OCI-LY7 (cell line): ENCODE measurements around the gene KDM5C. TPM values are rescaled to one million over a fixed set of nuclear protein-coding genes. Genes with fewer than 3 reads are reported as not detected.
"Not testable (repeated sequence)": the region's sequence is repeated elsewhere in the genome, so short reads cannot be mapped to it uniquely, and the experiment has no call there.

Experiments used
- BruUV-seq: library from RNA; stranded (reverse); fragments of 400-500 nt; replicated peaks from 2 replicates; lab custom pipeline; 2021; lab: Mats Ljungman, UMichigan
- CTCF ChIA-PET: fragments of 300-600 bp; sonication (Branson Sonifier 250); formaldehyde crosslinking; loops from one replicate; lab custom pipeline; 2022; ENCODE audit warnings: antibody characterized with exemption; ENCODE audit not compliant: unreplicated experiment; lab: Charles Lee
- POLR2A ChIA-PET: fragments of 300-600 bp; sonication (Branson Sonifier 250); formaldehyde crosslinking; loops from one replicate; lab custom pipeline; 2022; ENCODE audit warnings: antibody characterized with exemption; lab: Charles Lee
- DNase-seq: peaks from one replicate; pipeline ENCODE4 v3.0.0-alpha.2; 2015; ENCODE audit warnings: low spot score
- H2AFZ ChIP-seq: fragments of 200-600 bp; sonication (generic), shearing (Covaris generic); 2 replicates; pipeline ENCODE4 v1.6.1; 2014; ENCODE audit warnings: mild to moderate bottlenecking, antibody characterized with exemption, low read length, moderate library complexity
- H3K27ac ChIP-seq: fragments of 200-600 bp; sonication (generic); 2 replicates; pipeline ENCODE4 v1.5.1; 2014; ENCODE audit warnings: mixed run types, low read depth, mild to moderate bottlenecking, moderate library complexity, low read length, inconsistent platforms; ENCODE audit not compliant: poor library complexity, severe bottlenecking
- H3K36me3 ChIP-seq: fragments of 200-600 bp; sonication (generic); 2 replicates; pipeline ENCODE4 v1.6.1; 2014; ENCODE audit warnings: mild to moderate bottlenecking, antibody characterized with exemption, low read length, moderate library complexity, mixed read lengths; ENCODE audit not compliant: insufficient read depth
- H3K4me1 ChIP-seq: fragments of 200-600 bp; sonication (generic); 2 replicates; pipeline ENCODE4 v1.5.1; 2014; ENCODE audit warnings: mild to moderate bottlenecking, low read length; ENCODE audit not compliant: insufficient read depth, poor library complexity, severe bottlenecking
- H3K4me2 ChIP-seq: fragments of 200-600 bp; sonication (generic); 2 replicates; pipeline ENCODE4 v1.6.1; 2014; ENCODE audit warnings: mild to moderate bottlenecking, low read length
- H3K4me3 ChIP-seq: fragments of 200-600 bp; sonication (generic); 2 replicates; pipeline ENCODE4 v1.5.1; 2014; ENCODE audit warnings: mild to moderate bottlenecking, low read depth, low read length; ENCODE audit not compliant: poor library complexity, severe bottlenecking
- H3K79me2 ChIP-seq: fragments of 200-600 bp; sonication (generic); 2 replicates; pipeline ENCODE4 v1.6.1; 2016; ENCODE audit warnings: low read depth, mild to moderate bottlenecking, low read length, moderate library complexity, mixed read lengths; ENCODE audit not compliant: insufficient read depth
- H3K9me2 ChIP-seq: fragments of 200-600 bp; sonication (generic); 2 replicates; pipeline ENCODE4 v1.6.1; 2016; ENCODE audit warnings: mild to moderate bottlenecking, low read length, mixed read lengths; ENCODE audit not compliant: insufficient read depth
- H3K9me3 ChIP-seq: fragments of 200-600 bp; sonication (generic); 2 replicates; pipeline ENCODE4 v1.6.1; 2014; ENCODE audit warnings: mild to moderate bottlenecking, mixed run types, low read length, mixed read lengths
- H4K20me1 ChIP-seq: fragments of 200-600 bp; sonication (generic); 2 replicates; pipeline ENCODE4 v1.6.1; 2014; ENCODE audit warnings: mild to moderate bottlenecking, antibody characterized with exemption, low read length, moderate library complexity, mixed read lengths; ENCODE audit not compliant: insufficient read depth
- CTCF ChIP-seq: fragments of 200-600 bp; sonication (generic); conservative IDR thresholded peaks from 2 replicates; pipeline ENCODE4 v1.5.1; 2014; ENCODE audit warnings: mild to moderate bottlenecking, antibody characterized with exemption, low read length, moderate library complexity, mixed read lengths
- EZH2phosphoT487 ChIP-seq: fragments of 200-600 bp; sonication (generic); IDR thresholded peaks from 2 replicates; pipeline ENCODE4 v1.6.1; 2018; ENCODE audit warnings: low read depth, borderline replicate concordance, mild to moderate bottlenecking, mixed run types, antibody characterized with exemption, low read length, moderate library complexity, mixed read lengths
- intact Hi-C: fragments of 100-400 bp; cut with micrococcal nuclease; formaldehyde crosslinking; loops from one replicate; pipeline ENCODE4 v1.10.0; 2022; ENCODE audit not compliant: unreplicated experiment
- total RNA-seq, 2 experiments: library from RNA; depleted of rRNA in 1 of 2; stranded (reverse); fragments of >200 nt in 1 of 2; shearing (Covaris generic) in 1 of 2; gene quantifications; 2 replicates each; pipeline ENCODE4 v1.2.3, GENCODE V29; 2014 to 2022

Gene KDM5C
- total RNA-seq, 2 experiments from 2014 or later = 54.8 to 90.5 TPM

DNA sequence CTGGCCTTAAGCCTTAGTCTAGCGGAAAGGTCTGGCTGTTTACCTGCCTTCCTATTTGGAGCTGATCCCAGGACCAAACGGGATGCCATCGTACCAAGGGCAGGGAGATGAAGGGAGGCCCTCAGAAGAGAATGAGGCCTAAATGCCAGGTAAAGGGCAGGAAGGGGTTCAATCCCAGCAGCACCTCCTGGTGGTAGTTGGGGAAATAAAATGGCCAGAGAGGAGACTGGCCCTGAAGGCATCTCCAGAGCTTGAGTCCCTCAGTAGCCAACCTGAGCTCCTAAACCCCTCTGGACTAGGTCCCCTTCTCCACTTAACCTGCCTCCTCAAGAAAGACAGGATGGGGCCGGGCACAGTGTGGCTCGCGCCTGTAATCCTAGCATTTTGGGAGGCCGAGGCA is 53.7 kb downstream of the KDM5C start:
- Histone ChIP-seq H4K20me1 (no peaks in the 10 kb centered on the region), H3K36me3 (no peaks in the 10 kb centered on the region), H3K9me3 (0 out of 2 replicates have a peak, but pooled peaks cover 3% of the 10 kb centered on the region), H3K27ac (no peak overlapping the region), H3K79me2 (no peaks in the 10 kb centered on the region), H3K4me1 (peaks cover 17% of the 10 kb centered on the region), H2AFZ (no peak overlapping the region), H3K9me2 (no peaks in the 10 kb centered on the region), H3K4me2 (no peak overlapping the region), H3K4me3 (no peak overlapping the region)
- intact Hi-C loops = no loop called here
- POLR2A ChIA-PET = interaction anchor here (0.6 kb wide), 1 partner anchor 14 kb away, joined by 3 read pairs; no protein-coding TSS in a partner anchor
- TF ChIP-seq EZH2phosphoT487 (no peak), CTCF (no peak)
- no peak for DNase-seq
- CTCF ChIA-PET = no interaction called here
- BruUV-seq = no TSS peak

GRCh38 chrX:53166103-53166502 is 58.9 kb downstream of the KDM5C start:
- H3K79me2 ChIP-seq = no peaks in the 10 kb centered on the region; the same call in 1 of the 2 replicates
- H2AFZ ChIP-seq = no peak overlapping the region; the same call in 1 of the 2 replicates
- ChIA-PET CTCF (no interaction called here), POLR2A (interaction anchor here (0.7 kb wide), 1 partner anchor 552 kb away, joined by 4 read pairs; no protein-coding TSS in a partner anchor)
- TF ChIP-seq EZH2phosphoT487 (no peak), CTCF (no peak)
- peak; percentile 53 for DNase-seq
- no peaks in the 10 kb centered on the region for H3K9me3 ChIP-seq
- no TSS peak for BruUV-seq
- peaks cover 47% of the 10 kb centered on the region for H3K4me1 ChIP-seq
- peak overlapping the region; percentile 84 for H3K27ac ChIP-seq
- peak overlapping the region; percentile 41 for H3K4me3 ChIP-seq
- H4K20me1 ChIP-seq = no peaks in the 10 kb centered on the region
- intact Hi-C loops = no loop called here
- H3K4me2 ChIP-seq = peak overlapping the region; percentile 67
- H3K9me2 ChIP-seq = no peaks in the 10 kb centered on the region
- no peaks in the 10 kb centered on the region for H3K36me3 ChIP-seq

- not testable (repeated sequence) for BruUV-seq
These were observed 60.4 kb downstream of the KDM5C start for GRCh38 chrX:53164566-53164965.

More at GRCh38 chrX:53164566-53164965, 60.4 kb downstream of the KDM5C start:
- H3K9me2 ChIP-seq, CTCF ChIA-PET, intact Hi-C loops, H3K9me3 ChIP-seq, H2AFZ ChIP-seq, H3K36me3 ChIP-seq, H4K20me1 ChIP-seq, H3K79me2 ChIP-seq, H3K4me3 ChIP-seq: not testable (repeated sequence)
- H3K27ac ChIP-seq = peak overlapping the region; percentile 84
- peaks cover 47% of the 10 kb centered on the region for H3K4me1 ChIP-seq
- peak; percentile 23 for DNase-seq
- POLR2A ChIA-PET = interaction anchor here (0.7 kb wide), 1 partner anchor 19 kb away, joined by 3 read pairs; no protein-coding TSS in a partner anchor
- peak overlapping the region; percentile 67 for H3K4me2 ChIP-seq
